K562 (cell line): ENCODE measurements around the gene HPS1. TPM values are rescaled to one million over a fixed set of nuclear protein-coding genes. Genes with fewer than 3 reads are reported as not detected.

ENCODE experiments used
- ARID1B ChIP-seq: fragments of 450-650 bp; IDR thresholded peaks from 2 replicates; pipeline ENCODE4 v1.6.1; 2016; ENCODE audit warnings: antibody characterized with exemption, mild to moderate bottlenecking, inconsistent platforms
- BRF2 ChIP-seq: IDR thresholded peaks from 3 replicates; pipeline ENCODE4 v1.6.1; 2011; ENCODE audit warnings: borderline replicate concordance, mild to moderate bottlenecking; ENCODE audit not compliant: insufficient read length, insufficient read depth
- CGGBP1 ChIP-seq: fragments of 250-450 bp; sonication (Bioruptor Pico); IDR thresholded peaks from 2 replicates; pipeline ENCODE4 v1.9.0; 2021; ENCODE audit warnings: mild to moderate bottlenecking
- CREB5 ChIP-seq: fragments of 250-450 bp; sonication (Bioruptor Pico); IDR thresholded peaks from 2 replicates; pipeline ENCODE4 v1.5.0; 2020; ENCODE audit warnings: mild to moderate bottlenecking
- CTCFL ChIP-seq: IDR thresholded peaks from 2 replicates; pipeline ENCODE4 v1.6.1; 2011; ENCODE audit warnings: borderline replicate concordance, low read depth, mild to moderate bottlenecking, moderate library complexity, low read length; ENCODE audit not compliant: insufficient read depth, poor library complexity, severe bottlenecking
- DPF2 ChIP-seq: fragments of 450-650 bp; IDR thresholded peaks from 2 replicates; pipeline ENCODE4 v1.6.1; 2016
- ELK3 ChIP-seq: fragments of 450-650 bp; formaldehyde crosslinking; IDR thresholded peaks from 2 replicates; pipeline ENCODE4 v1.4.0; 2020; ENCODE audit warnings: mild to moderate bottlenecking
- GTF3C2 ChIP-seq: IDR thresholded peaks from 3 replicates; pipeline ENCODE4 v1.6.1; 2011; ENCODE audit warnings: borderline replicate concordance, mild to moderate bottlenecking, moderate library complexity; ENCODE audit not compliant: insufficient read length; ENCODE audit errors: extremely low read depth
- ILK ChIP-seq: fragments of 450-650 bp; IDR thresholded peaks from 2 replicates; pipeline ENCODE4 v1.6.1; 2016; ENCODE audit warnings: missing genetic modification characterization, low read depth, mild to moderate bottlenecking, missing compliant biosample characterization, moderate library complexity, borderline replicate concordance
- KDM2B ChIP-seq: fragments of 250-450 bp; sonication (Bioruptor Pico); IDR thresholded peaks from 2 replicates; pipeline ENCODE4 v1.8.0; 2021; ENCODE audit warnings: mild to moderate bottlenecking, moderate library complexity
- PBX2 ChIP-seq, 2 experiments: IDR thresholded peaks in 1 of 2; conservative IDR thresholded peaks in 1 of 2; 2 replicates each; pipeline ENCODE4 v1.6.1; 2016; ENCODE audit warnings: low read depth in 2 of 2, mild to moderate bottlenecking in 1 of 2, missing compliant biosample characterization in 1 of 2, missing genetic modification characterization in 1 of 2, moderate library complexity in 1 of 2
- PML ChIP-seq: IDR thresholded peaks from 2 replicates; pipeline ENCODE4 v1.6.1; 2012; ENCODE audit warnings: low read length, inconsistent platforms
- PTTG1 ChIP-seq: fragments of 450-650 bp; IDR thresholded peaks from 2 replicates; pipeline ENCODE4 v1.6.1; 2016; ENCODE audit warnings: low read depth, mild to moderate bottlenecking, missing genetic modification characterization, missing compliant biosample characterization
- SAFB ChIP-seq: fragments of 200-400 bp; formaldehyde crosslinking; IDR thresholded peaks from 2 replicates; pipeline ENCODE4 v1.6.1; 2017; ENCODE audit warnings: low read depth, low read length, borderline replicate concordance
- ZEB2 ChIP-seq: fragments of 450-650 bp; IDR thresholded peaks from 2 replicates; pipeline ENCODE4 v1.6.1; 2016
- ZNF165 ChIP-seq: fragments of 250-450 bp; sonication (Bioruptor Pico); IDR thresholded peaks from 2 replicates; pipeline ENCODE4 v1.4.0; 2020; ENCODE audit warnings: borderline replicate concordance
- polyA plus RNA-seq, 8 experiments: library from polyadenylated mRNA; depleted of rRNA in 4 of 8; stranded (reverse) in 5 of 8; unstranded in 3 of 8; fragments of >200 nt; fragmentation: Nextera tagmentation in 2 of 8; fragmentation: Illumina TruSeq in 1 of 8; extraction: Ambion mirVana in 2 of 8; extraction: Trizol in 1 of 8; gene quantifications; 2 replicates each; pipeline versions ENCODE4 v1.2.1 to v1.2.3, GENCODE V29; 2011 to 2014; ENCODE audit warnings: inconsistent platforms in 1 of 8, missing spikeins in 1 of 8
- total RNA-seq, 7 experiments: library from RNA; depleted of rRNA in 6 of 7; stranded (reverse); fragments of >200 nt in 6 of 7; fragmentation: Illumina TruSeq in 2 of 7; extraction: Trizol in 2 of 7; gene quantifications; 2 replicates each; pipeline versions ENCODE4 v1.2.1 to v1.2.3, GENCODE V29; 2011 to 2021; ENCODE audit warnings: low replicate concordance in 1 of 7

Gene HPS1
- total and polyA plus RNA-seq, 9 of the 15 experiments (the other 6 are each of a cell fraction or from before 2014, with no cell fraction given): 18.1 to 43.6 (median 26.3) TPM

- TF ChIP-seq BRF2 (no peak), ZNF165 (CRISPR knock-in tag) (no peak), CTCFL (no peak), SAFB (no peak), ZEB2 (no peak), CREB5 (CRISPR knock-in tag) (no peak), ELK3 (CRISPR knock-in tag) (no peak), PTTG1 (no peak), CGGBP1 (CRISPR knock-in tag) (no peak), GTF3C2 (no peak), ARID1B (peak; percentile 96), PBX2 (CRISPR knock-in tag; IDR thresholded peaks at IDR 0.05; ENCODE audit: low read depth) (no peak), PBX2 (tag; conservative IDR thresholded peaks at IDR 0.05; ENCODE audit: low read depth) (no peak), PML (peak; percentile 71), DPF2 (peak; percentile 89), ILK (no peak), KDM2B (no peak)
Observed at GRCh38 chr10:98463016-98463415, 16.3 kb upstream of the HPS1 start (continued).
